Embryonic facial prominence (tissue), 1 donor: ENCODE data around the gene NRDC.
"Not testable (repeated sequence)": the region's sequence is repeated elsewhere in the genome, so short reads cannot be mapped to it uniquely, and the experiment has no call there.

Source experiments
- DNase-seq: peaks from one replicate; pipeline ENCODE4 v3.0.0-alpha.2; 2016; ENCODE audit errors: extremely low spot score

The NRDC gene

GRCh38 chr1:51878308-51878615 lies 265 bp downstream of the NRDC start:
- no peak for DNase-seq

- no peak for DNase-seq
Observed at GRCh38 chr1:51877434-51878307, 856 bp downstream of the NRDC start.

GRCh38 chr1:51875836-51876235 lies 2.7 kb downstream of the NRDC start:
- no peak for DNase-seq

DNA sequence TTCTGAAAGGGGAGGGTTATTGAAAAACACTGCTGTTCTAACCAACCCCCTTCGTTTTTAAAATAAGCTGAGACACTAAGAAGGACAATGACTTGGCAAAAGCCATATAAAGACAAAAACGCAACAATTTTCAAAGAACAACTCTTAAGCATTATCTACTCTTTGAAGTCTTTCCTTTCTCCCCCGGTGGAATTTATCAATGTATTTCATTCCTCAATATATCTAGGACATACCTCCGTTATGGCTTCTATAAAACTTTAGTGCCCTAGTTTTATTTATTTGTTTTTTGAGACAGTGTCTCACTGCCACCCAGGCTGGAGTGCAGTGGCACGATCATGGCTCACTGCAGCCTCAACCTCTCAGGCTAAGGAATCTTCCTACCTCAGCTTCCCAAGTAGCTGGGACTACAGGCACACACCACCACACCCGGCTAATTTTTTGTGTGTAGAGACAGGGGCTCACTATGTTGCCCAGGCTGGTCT lies 3.2 kb downstream of the NRDC start:
- DNase-seq: no peak

DNA sequence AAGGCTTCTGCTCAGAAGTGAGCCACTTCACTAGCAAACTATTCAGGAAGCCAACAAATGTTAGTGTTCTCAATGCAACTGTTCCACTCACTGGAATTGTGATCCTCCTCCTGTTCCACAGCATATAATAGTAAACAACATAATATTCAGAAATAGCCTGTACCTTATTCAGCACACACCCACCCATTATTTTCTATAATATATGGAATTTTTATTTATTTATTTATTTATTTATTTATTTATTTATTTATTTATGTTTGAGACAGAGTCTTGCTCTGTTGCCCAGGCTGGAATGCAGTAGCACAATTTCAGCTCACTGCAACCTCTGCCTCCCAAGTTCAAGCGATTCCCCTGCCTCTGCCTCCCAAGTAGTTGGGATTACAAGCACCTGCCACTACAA lies 5.3 kb downstream of the NRDC start:
- not testable (repeated sequence) for DNase-seq

DNA sequence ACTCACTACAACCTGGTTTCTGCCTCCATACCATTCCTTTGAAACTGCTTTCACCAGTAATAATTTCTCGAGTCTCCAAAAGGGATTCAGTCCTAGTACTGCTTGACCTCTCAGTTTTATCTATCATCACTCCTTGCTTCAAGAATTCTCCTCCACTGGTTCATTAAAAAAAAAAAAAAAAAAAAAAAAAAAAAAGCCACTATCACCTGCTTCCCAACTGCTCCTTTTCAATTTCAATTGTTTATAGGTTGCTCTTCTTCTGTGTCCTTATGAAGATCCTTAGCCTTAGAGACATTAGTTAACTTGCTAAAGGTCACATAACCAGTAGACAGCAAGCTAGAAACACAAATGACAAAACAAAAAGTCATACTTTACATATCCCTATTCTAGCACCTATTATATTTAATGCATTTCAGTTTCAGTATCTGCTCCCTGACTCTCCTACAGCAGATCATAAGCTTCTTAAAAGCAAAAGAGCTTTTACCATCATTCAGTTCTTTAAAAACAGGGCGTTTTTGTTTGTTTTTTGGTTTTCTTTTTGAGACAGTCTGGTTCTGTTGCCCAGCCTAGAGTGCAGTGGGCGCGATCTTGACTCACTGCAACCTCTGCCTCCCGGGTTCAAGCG lies 7.1 kb downstream of the NRDC start:
- no peak for DNase-seq

GRCh38 chr1:51870603-51871350 lies 7.8 kb downstream of the NRDC start:
- no peak for DNase-seq

GRCh38 chr1:51867479-51868232 lies 10.9 kb downstream of the NRDC start:
- DNase-seq: no peak

- no peak for DNase-seq
Observed at GRCh38 chr1:51863384-51863783, 15.1 kb downstream of the NRDC start.

GRCh38 chr1:51861669-51862068 lies 16.9 kb downstream of the NRDC start:
- DNase-seq: no peak

GRCh38 chr1:51859735-51860134 lies 18.8 kb downstream of the NRDC start:
- DNase-seq: no peak

GRCh38 chr1:51859333-51859732 lies 19.2 kb downstream of the NRDC start:
- DNase-seq: no peak

DNA sequence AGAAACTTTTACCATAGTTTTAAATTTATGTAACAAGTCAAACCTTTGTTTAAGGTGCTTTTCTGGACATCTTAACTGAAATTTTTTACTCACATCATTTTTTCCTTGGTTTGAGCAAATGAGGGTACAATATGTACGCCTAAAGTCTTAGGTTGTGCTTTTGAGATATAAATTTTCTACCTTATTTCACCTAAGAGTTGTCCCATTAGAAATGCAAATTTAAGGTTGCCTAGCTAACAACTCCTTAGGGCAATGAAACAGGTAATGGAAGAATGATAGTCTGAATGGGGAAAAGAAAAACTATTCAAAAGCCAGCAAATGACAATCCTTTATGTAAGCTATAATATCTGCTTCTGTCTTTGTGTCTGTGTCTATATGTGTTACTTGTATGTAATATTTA lies 19.6 kb downstream of the NRDC start:
- DNase-seq: no peak

DNA sequence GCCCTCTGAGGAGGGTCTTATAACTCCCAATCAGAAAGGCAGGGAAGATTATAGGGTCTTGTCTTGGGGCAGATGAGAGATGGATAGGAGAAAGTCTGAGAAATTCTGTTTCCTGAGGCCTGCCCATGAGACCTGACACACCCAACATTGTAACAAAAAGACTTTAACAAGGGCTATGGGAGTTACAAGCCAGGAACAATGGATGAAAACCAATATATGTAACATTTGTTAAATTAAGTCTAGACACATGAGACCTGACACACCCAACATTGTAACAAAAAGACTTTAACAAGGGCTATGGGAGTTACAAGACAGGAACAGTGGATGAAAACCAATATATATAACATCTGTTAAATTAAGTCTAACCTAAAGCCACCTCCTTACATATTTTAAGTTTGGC lies 21.8 kb downstream of the NRDC start:
- no peak for DNase-seq

DNA sequence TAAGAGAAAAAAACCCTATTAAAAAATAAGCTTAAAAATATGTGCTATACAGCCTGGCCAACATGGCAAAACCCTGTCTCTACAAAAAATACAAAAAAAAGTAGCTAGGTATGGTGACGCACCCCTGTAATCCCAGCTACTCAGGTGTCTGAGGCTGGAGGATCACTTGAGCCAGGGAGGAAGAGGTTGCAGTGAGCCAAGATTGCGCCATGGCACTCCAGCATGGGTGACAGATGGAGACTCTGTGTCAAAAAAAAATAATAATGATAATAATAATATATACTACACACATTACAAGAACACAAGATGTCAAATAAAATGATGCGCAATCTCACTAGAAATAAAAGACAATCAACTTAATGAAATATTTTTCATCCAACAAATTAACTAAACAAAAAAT lies 22.9 kb downstream of the NRDC start:
- DNase-seq: no peak

- no peak for DNase-seq
Observed at GRCh38 chr1:51853360-51853759, 25.2 kb downstream of the NRDC start.

- DNase-seq: no peak
Observed at GRCh38 chr1:51851882-51852396, 26.6 kb downstream of the NRDC start.

GRCh38 chr1:51850420-51851223 lies 27.9 kb downstream of the NRDC start:
- DNase-seq: no peak

DNA sequence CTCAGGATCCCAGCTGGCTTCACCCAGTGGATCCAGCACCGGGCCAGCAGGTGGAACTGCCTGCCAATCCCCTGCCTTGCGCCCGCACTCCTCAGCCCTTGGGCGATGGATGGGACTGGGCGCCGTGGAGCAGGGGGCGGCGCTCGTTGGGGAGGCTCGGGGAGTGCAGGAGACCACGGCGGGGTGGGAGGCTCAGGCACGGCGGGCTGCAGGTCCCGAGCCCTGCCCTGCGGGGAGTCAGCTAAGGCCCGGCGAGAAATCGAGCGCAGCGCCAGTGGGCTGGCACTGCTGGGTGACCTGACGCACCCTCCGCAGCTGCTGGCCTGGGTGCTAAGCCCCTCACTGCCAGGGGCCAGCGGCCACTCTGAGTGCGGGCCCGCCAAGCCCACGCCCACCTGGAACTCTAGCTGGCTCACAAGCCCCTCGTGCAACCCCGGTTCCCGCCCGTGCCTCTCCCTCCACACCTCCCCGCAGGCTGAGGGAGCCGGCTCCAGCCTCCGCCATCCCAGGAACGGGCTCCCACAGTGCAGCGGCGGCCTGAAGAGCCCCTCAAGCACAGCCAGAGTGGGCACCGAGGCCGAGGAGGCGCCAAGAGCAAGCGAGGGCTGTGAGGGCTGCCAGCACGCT lies 31.1 kb downstream of the NRDC start:
- DNase-seq: no peak

DNA sequence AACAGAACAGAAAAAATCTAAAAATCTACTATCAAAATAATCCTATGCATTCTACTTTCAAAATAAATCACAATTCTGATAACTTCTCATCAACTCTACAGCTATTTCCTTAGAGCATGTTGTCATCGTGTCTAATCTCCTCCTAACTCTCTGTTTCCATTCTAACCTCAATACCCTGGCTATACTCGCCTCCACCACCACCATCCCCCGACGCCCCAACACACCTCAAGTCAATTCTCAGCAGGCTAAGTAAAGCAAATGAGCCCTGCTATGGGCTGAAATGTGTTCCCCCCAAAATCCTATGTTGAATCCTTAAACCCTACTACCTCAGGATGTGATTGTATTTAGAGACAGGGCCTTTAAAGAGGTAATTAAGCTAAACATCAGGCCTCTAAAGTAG lies 34.6 kb downstream of the NRDC start:
- no peak for DNase-seq
